Neural cell (in vitro differentiated cells): Measurements from ENCODE around the gene RMRP. TPM values are rescaled to one million over a fixed set of nuclear protein-coding genes. Genes with fewer than 3 reads are reported as not detected.

Source experiments
- H2AFZ ChIP-seq: fragments of 200-600, 300-800 bp; sonication (generic), shearing (Covaris generic); 2 replicates; pipeline ENCODE4 v1.6.0; 2014; ENCODE audit warnings: low read depth, mild to moderate bottlenecking, antibody characterized with exemption, low read length, moderate library complexity
- H3F3A ChIP-seq: fragments of 200-600 bp; shearing (Covaris generic); 2 replicates; pipeline ENCODE4 v1.6.1; 2016; ENCODE audit warnings: mild to moderate bottlenecking, moderate library complexity, mixed read lengths, antibody characterized with exemption, low read length; ENCODE audit not compliant: insufficient read depth, poor library complexity, severe bottlenecking
- H3K27ac ChIP-seq: fragments of 200-600, 300-800 bp; sonication (generic), shearing (Covaris generic); 2 replicates; pipeline ENCODE4 v1.5.1; 2014; ENCODE audit warnings: mild to moderate bottlenecking, low read length, moderate library complexity
- H3K27me3 ChIP-seq: fragments of 300-800, 200-600 bp; sonication (generic), shearing (Covaris generic); 2 replicates; pipeline ENCODE4 v1.6.0; 2014; ENCODE audit warnings: mild to moderate bottlenecking, low read depth, low read length, moderate library complexity; ENCODE audit not compliant: insufficient read depth
- H3K36me3 ChIP-seq: fragments of 300-800, 200-600 bp; sonication (generic), shearing (Covaris generic); 2 replicates; pipeline ENCODE4 v1.5.1; 2014; ENCODE audit warnings: mild to moderate bottlenecking, antibody characterized with exemption, low read length, moderate library complexity; ENCODE audit not compliant: insufficient read depth
- H3K4me2 ChIP-seq: fragments of 300-800, 200-600 bp; sonication (generic), shearing (Covaris generic); 2 replicates; pipeline ENCODE4 v1.6.0; 2014; ENCODE audit warnings: mild to moderate bottlenecking, low read length
- H3K4me3 ChIP-seq: fragments of 300-800, 200-600 bp; sonication (generic), shearing (Covaris generic); 2 replicates; pipeline ENCODE4 v1.5.1; 2014; ENCODE audit warnings: mild to moderate bottlenecking, low read length, moderate library complexity
- H3K79me2 ChIP-seq: fragments of 200-600 bp; shearing (Covaris generic); replicated peaks from 2 replicates; pipeline ENCODE4 v1.6.0; 2014; ENCODE audit warnings: mild to moderate bottlenecking, low read length, moderate library complexity; ENCODE audit not compliant: insufficient read depth
- H3K9ac ChIP-seq: fragments of 300-800, 200-600 bp; sonication (generic), shearing (Covaris generic); 2 replicates; pipeline ENCODE4 v1.6.1; 2016; ENCODE audit warnings: mild to moderate bottlenecking, low read length, mixed read lengths
- H3K9me2 ChIP-seq: fragments of 200-600 bp; shearing (Covaris generic); 2 replicates; pipeline ENCODE4 v1.6.1; 2016; ENCODE audit warnings: mild to moderate bottlenecking, low read length, mixed read lengths; ENCODE audit not compliant: insufficient read depth
- H3K9me3 ChIP-seq: fragments of 200-600, 300-800 bp; sonication (generic), shearing (Covaris generic); 2 replicates; pipeline ENCODE4 v1.6.1; 2016; ENCODE audit warnings: mild to moderate bottlenecking, mixed run types, low read length, moderate library complexity, mixed read lengths
- H4K20me1 ChIP-seq: fragments of 200-600 bp; shearing (Covaris generic); 2 replicates; pipeline ENCODE4 v1.6.1; 2016; ENCODE audit warnings: mild to moderate bottlenecking, mixed run types; ENCODE audit not compliant: insufficient read depth
- CTCF ChIP-seq: fragments of 450-650 bp; IDR thresholded peaks from 2 replicates; pipeline ENCODE4 v1.5.1; 2014; ENCODE audit warnings: antibody characterized with exemption, mild to moderate bottlenecking, moderate library complexity; ENCODE audit not compliant: poor library complexity, severe bottlenecking
- EP300 ChIP-seq: fragments of 450-650 bp; conservative IDR thresholded peaks from 2 replicates; pipeline ENCODE4 v1.6.1; 2014; ENCODE audit warnings: antibody characterized with exemption, mild to moderate bottlenecking, moderate library complexity; ENCODE audit not compliant: poor library complexity, severe bottlenecking
- EZH2 ChIP-seq: fragments of 200-600, 300-800 bp; shearing (Covaris generic), sonication (generic); IDR thresholded peaks from 2 replicates; pipeline ENCODE4 v1.6.1; 2014; ENCODE audit warnings: antibody characterized with exemption, low read length, borderline replicate concordance, mild to moderate bottlenecking; ENCODE audit not compliant: insufficient read depth, poor library complexity, severe bottlenecking
- MXI1 ChIP-seq: fragments of 450-650 bp; conservative IDR thresholded peaks from 2 replicates; pipeline ENCODE4 v1.6.1; 2014; ENCODE audit warnings: antibody characterized with exemption, mild to moderate bottlenecking; ENCODE audit not compliant: poor library complexity, severe bottlenecking
- POLR2AphosphoS5 ChIP-seq: IDR thresholded peaks from 2 replicates; pipeline ENCODE4 v1.6.1; 2012
- RAD21 ChIP-seq: fragments of 450-650 bp; conservative IDR thresholded peaks from 2 replicates; pipeline ENCODE4 v1.6.1; 2014; ENCODE audit warnings: antibody characterized with exemption, mild to moderate bottlenecking, moderate library complexity
- REST ChIP-seq: IDR thresholded peaks from 2 replicates; pipeline ENCODE4 v1.6.1; 2012; ENCODE audit warnings: borderline replicate concordance
- SMC3 ChIP-seq: fragments of 450-650 bp; conservative IDR thresholded peaks from 2 replicates; pipeline ENCODE4 v1.6.1; 2014; ENCODE audit warnings: antibody characterized with exemption, mild to moderate bottlenecking, moderate library complexity; ENCODE audit not compliant: poor library complexity
- TAF1 ChIP-seq: IDR thresholded peaks from 2 replicates; pipeline ENCODE4 v1.6.1; 2012; ENCODE audit warnings: low read depth
- polyA plus RNA-seq: library from polyadenylated mRNA; depleted of rRNA; stranded (reverse); fragments of >200 nt; gene quantifications from 2 replicates; pipeline ENCODE4 v1.2.3, GENCODE V29; 2014

RMRP gene
- polyA plus RNA-seq, 1 donor from 2014 or later, result not detected

GRCh38 chr9:35696520-35697215 lies 38.8 kb upstream of the RMRP start:
- Histone ChIP-seq H3K9me2 (no peaks in the 10 kb centered on the region), H3K9me3 (no peaks in the 10 kb centered on the region), H3F3A (no peaks in the 10 kb centered on the region), H3K27me3 (no peaks in the 10 kb centered on the region), H3K9ac (no peak overlapping the region), H4K20me1 (no peaks in the 10 kb centered on the region), H3K4me2 (no peak overlapping the region), H3K27ac (no peak overlapping the region), H3K36me3 (no peaks in the 10 kb centered on the region), H3K4me3 (no peak overlapping the region), H3K79me2 (no peaks in the 10 kb centered on the region), H2AFZ (no peak overlapping the region)
- no peak for TF ChIP-seq POLR2AphosphoS5
- TF ChIP-seq RAD21, result peak; percentile 38
- TF ChIP-seq EZH2, result no peak
- TF ChIP-seq TAF1, result no peak
- no peak for TF ChIP-seq MXI1
- TF ChIP-seq SMC3, result peak; percentile 48
- TF ChIP-seq EP300, result no peak
- TF ChIP-seq REST, result no peak
- peak; percentile 79 for TF ChIP-seq CTCF

- Histone ChIP-seq H2AFZ (no peak overlapping the region), H3F3A (no peaks in the 10 kb centered on the region), H3K27ac (no peak overlapping the region), H3K36me3 (no peaks in the 10 kb centered on the region), H3K27me3 (peaks cover 6% of the 10 kb centered on the region), H3K9me3 (no peaks in the 10 kb centered on the region), H4K20me1 (no peaks in the 10 kb centered on the region), H3K79me2 (no peaks in the 10 kb centered on the region), H3K4me3 (no peak overlapping the region), H3K9ac (no peak overlapping the region), H3K9me2 (no peaks in the 10 kb centered on the region), H3K4me2 (no peak overlapping the region)
- TF ChIP-seq POLR2AphosphoS5 (no peak), RAD21 (no peak), MXI1 (no peak), TAF1 (no peak), EZH2 (no peak), REST (no peak)
These were observed 38.2 kb upstream of the RMRP start for GRCh38 chr9:35695943-35696401.
